Colon (tissue), 2 donors: ENCODE results near the gene KIRREL2.

ENCODE experiments used
- FAIRE-seq: peaks from 2 replicates; lab custom pipeline; 2012; peaks lifted over from hg19 to GRCh38; lab: Jason Lieb, UNC
- donor health status: control.
- donor health status: control.

The KIRREL2 gene

DNA sequence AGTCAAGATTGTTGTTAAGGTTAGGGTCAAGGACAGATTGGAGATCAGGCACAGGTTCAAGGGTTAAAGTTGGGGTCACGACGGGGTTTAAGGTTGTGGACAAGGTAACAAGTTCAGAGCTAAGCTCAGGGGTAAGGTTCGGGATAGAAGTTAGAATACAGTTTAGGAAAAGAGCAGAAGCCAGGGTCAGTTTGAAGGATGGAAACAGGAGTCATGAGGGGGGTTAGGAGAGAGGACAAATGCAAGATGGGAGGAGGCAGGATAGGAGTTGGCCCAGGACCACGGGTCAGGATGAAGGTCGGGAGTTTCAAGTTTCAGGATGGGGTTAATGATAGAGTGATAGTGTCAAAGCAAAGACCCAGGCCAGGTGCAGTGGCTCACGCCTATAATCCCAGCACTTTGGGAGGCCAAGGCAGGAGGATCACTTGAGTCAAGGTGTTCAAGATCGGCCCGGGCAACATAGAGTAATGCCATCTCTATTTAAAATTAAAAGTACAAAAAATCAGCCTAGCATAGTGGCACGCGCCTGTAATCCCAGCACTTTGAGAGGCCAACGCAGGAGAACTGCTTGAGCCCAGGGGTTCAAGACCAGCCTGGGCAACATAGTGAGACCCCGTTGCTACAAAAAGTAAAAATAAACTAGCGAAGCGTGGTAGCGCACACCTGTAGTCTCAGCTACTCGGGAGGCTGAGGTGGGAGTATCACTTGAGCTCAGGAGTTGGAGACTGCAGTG, 12.1 kb upstream of the KIRREL2 start:
- FAIRE-seq, result no peak

DNA sequence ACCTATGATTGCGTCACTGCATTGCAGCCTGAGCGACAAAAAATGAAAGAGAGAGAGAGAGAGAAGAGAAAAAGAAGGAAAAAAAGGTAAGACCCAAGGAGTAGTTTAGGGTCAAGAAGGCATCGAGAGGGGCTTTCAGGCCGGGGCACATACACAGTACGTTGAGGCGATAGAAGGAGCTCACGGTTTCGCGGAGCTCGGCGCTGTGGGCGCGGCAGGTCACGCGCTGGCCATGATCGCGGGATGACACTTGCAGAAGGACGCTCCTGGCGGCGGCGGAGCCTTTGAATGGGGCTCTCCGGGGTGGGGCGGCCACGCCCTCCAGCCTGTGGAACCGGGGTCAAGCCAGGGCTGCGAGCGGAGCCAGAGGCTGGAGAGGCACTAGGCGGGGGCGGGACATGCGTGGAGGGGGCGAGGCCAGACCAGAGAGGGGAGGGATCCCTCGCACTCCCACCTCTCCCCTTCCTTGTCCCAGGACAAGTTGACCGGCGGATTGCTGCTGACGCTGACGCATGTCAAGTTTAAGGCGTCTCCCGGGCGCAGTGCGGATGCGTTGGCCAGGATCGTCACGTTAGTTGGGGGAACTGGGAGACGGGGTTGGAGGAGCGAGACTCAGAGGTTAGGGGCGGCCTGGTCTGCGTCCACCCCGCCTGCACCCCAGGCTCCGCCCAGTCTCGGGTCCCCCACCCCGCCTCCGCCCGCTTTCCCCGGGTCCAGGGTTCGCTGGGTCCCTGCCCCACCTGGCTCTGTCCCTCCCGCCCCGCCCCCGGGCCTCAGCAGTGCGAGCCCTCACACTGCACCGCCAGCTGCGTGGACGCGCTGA, 11.3 kb upstream of the KIRREL2 start:
- FAIRE-seq, result no peak

DNA sequence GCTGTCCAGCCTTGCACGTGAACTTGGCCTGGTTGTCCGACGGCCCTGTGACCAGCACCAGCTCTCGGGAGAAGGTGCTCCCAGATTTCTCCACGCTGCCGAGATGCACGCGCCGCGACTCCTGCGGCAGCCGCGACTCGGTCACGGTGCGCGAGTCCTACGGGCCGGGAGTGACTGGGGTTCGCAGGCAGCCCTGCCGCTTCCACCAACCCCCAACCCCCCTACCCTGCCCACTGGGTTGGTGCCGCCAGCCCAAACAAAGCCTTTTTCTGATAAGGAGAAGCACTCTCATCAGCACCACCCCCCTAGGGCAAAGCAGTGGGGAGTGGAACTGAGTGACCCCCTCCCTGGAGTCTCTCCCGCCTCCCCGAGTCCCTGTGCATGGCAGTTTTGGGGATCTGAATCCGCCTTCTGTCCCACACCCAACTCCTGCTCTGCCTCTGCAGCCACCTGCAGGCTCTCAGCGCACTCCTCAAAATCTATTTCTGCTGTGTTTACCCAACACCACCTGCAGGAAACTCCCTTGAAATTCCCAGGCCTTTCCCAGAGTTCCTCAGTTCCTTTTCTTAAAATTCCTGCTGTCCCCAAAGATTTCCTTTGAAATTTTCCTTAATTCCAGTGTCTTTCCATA, 10.6 kb upstream of the KIRREL2 start:
- FAIRE-seq, result no peak

DNA sequence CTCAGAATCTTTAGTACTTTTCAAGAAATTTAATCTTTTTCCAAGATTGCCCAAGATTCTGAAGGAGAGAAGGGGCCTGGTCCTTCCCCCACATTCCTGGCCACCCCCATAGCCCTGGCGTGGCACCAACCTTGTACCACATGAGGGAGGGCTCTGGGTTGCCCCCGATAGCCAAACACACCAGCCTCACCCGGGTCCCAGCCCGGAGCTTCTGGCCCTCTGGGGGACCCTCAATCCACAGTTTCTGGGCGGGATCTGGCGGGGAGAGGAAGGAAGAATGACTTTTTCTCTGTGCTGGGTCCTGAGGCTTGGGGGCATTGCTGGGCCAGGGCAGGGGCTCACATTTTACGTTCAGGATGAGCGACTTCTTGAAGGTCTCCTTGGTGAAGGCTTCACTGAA, 8.8 kb upstream of the KIRREL2 start:
- no peak for FAIRE-seq

DNA sequence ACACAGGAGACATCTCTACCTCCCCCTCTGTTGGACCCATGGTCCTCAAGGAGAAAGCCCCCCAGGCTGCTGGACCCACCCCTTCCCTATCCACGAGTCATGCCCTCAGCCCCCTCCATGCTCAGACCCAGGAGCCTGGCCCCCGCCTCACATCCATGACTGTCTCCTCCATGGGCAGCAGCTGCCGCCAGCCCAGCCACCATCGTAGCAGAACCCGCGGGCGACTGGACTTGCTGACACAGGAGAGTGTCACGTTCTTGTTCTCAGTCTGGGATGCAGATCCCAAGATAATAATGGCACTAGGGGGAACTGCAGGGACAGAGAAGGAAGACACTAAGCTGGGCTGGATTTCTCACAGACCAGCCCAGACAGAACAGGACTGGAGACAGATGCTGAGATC, 8.2 kb upstream of the KIRREL2 start:
- FAIRE-seq, result no peak

DNA sequence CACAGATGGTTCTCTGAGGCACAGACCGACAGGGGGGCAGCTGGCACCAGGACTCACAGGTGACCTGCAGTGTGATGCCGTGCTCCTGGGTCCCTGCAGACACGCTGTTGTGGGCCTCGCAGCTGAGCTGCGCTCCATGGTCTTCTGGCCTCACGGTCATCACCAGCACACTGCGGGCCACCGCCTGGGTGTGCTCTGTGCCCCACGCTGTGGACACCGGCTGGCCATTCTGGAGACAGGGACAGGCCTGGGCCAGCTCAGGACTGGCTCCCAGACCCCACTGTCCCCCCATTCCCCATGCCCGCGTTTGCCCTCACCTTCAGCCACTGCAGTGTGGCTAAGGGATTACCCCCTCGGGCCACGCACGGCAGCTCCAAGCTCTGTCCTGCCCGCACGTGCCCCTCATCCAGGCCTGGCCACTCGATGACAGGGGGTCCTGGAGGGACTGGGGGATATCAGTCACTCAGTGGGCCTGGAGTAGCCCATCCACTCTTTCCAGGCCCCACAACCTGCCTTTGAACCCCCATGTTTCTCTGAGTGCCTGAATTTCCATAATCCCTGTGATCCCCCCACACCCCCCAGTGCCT, 7.7 kb upstream of the KIRREL2 start:
- no peak for FAIRE-seq

DNA sequence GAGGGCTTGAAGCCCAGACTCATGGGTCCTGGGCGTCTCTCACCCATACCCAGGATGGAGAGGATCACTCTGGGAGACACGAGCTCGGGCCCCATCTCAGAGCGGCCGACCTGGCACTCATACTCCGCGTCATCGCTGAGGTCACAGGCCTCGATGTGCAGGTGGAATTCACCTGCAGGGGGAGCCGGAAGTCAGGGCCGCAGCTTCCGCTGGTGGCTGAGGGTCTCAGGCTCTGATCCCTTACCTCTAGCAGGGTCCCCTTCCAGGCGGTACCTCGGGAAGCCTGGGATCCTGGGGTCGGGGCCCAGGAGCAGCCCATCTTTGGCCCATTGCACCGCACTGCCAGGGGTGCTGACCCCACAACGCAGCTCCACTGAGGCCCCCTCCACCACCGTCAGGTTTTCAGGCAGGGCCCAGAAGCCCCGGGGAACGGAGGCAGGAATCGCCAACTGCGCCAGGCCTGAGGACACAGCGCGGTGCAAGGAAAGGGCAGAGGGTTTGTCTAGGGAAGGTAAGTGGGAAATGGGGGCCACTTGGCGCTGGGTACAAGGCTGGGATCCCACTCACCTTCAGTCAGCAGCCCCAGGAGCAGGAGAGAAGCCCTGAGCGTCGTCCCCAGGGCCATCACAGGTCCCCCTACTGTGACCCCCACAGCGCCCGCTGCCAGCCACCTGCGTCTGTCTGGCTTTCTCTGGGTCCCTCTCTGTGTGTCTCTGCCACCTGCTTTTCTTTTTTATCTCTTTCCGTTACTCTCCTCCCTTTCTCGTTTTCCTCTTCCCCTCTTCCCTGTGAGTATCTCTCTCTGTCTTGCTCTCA, 5.3 kb upstream of the KIRREL2 start:
- no peak for FAIRE-seq

DNA sequence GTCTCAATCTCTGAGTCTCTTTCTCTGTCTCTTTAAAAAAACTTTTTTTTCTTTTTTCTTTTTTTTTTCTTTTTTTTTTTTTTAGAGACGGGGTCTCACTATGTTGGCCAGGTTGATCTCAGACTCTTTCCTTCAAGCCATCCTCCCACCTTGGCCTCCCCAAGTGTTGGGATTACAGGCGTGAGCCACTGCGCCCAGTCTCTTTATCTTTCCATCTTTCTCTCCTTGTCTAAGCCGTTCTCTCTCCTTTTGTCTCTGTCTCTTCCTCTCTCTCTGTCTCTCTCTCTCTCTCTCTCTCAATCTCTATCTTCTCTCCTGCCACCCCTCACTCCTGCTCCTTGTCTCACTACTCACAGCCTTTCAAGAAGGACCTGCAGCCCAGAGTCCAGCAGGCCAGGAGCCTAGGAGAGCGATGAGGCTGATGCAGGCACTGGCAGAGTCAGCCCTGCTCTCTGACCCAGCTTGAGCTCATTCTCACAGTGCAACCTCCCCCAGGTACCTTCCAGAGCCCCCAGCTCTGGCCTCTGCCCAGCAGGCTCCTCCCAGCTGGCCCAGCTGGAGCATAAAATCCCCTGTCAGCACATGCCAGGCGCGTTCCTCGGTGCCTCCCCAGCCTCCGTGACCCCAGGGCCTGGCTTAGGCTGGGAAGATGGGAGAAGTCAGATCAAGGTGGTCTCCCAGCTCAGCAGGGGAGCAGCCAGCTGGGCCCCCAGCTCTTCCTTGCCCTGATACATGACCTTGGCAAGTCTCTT, 4.5 kb upstream of the KIRREL2 start, which contains the start of gene NPHS1:
Gene NPHS1 (minus strand): TSS at position 476 of the 752 bp plus-strand sequence. CDS start 667 bp downstream, outside the sequence.
- no peak for FAIRE-seq

DNA sequence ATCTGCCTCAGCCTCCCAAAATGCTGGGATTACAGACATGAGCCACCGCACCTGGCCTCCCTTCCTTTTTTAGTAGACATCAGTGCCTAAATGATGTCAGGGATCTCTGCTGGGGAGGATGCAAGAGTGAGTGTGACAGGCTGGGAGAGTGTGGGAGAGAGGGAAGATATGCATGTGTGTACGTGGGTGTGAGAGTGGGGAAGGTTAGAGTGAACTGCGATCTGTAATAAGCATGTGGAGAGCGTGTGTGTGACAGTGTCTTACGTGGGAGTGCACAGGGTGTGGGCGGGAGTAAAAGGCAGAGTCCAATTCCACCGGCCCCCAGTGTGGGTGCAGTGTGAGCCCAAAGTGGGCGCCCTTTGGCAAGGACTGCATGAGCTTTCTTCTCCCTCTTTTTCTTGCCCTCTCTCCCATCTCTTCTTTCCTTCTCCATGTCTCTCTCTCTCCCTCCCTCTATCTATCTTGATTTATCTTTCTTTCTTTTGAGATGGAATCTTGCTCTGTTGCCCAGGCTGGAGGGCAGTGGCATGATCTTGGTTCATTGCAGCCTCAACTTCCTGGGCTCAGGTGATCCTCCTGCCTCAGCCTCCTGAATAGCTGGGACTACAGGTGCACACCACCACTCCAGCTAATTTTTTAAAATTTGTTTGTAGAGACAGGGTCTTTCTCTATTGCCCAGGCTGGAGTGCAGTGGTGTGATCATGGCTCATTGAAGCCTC, 3.5 kb upstream of the KIRREL2 start:
- FAIRE-seq, result no peak

DNA sequence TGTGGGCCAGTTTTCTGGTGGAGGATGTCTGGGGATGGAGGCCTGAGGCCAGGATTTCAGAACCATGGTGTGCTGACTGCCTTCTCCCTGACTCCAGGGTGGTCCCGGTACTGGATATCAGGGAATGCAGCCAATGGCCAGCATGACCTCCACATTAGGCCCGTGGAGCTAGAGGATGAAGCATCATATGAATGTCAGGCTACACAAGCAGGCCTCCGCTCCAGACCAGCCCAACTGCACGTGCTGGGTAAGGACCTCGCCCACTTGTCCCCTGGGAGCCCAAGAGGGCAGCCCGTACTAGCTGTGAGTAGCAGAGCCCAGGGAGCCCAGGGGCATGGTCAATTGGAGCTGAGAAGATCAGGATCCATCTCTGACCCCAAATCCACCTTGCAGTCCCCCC, 1.6 kb downstream of the KIRREL2 start:
- FAIRE-seq, result no peak

DNA sequence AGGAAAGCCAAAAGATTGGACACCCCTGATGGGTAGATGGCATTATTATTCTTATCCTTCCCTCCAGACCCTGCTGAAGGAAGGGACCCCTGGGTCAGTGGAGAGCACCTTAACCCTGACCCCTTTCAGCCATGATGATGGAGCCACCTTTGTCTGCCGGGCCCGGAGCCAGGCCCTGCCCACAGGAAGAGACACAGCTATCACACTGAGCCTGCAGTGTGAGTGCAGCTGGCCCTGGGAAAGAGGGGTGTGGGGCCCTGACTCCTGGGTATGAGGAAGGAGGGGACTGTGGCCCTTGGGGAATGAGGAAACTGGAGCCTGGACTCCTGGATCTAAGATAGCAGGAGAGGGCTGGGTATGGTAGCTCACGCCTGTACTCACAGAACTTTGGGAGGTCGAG, 2.7 kb downstream of the KIRREL2 start:
- no peak for FAIRE-seq

DNA sequence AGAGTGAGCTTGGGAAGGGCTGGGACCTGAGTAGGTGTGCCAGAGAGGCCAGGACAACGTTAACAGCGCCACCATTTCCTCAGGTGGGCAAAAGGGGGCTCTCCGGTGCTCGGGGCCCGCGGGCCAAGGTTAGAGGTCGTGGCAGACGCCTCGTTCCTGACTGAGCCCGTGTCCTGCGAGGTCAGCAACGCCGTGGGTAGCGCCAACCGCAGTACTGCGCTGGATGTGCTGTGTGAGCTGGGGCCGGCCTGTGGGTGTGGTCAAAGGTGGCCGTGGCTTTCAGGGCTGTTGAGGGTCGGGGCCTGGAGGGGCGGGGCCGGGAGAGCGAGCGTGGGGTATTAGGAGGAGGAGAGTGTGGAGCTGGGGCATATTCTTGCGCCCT, 3.7 kb downstream of the KIRREL2 start:
- no peak for FAIRE-seq

DNA sequence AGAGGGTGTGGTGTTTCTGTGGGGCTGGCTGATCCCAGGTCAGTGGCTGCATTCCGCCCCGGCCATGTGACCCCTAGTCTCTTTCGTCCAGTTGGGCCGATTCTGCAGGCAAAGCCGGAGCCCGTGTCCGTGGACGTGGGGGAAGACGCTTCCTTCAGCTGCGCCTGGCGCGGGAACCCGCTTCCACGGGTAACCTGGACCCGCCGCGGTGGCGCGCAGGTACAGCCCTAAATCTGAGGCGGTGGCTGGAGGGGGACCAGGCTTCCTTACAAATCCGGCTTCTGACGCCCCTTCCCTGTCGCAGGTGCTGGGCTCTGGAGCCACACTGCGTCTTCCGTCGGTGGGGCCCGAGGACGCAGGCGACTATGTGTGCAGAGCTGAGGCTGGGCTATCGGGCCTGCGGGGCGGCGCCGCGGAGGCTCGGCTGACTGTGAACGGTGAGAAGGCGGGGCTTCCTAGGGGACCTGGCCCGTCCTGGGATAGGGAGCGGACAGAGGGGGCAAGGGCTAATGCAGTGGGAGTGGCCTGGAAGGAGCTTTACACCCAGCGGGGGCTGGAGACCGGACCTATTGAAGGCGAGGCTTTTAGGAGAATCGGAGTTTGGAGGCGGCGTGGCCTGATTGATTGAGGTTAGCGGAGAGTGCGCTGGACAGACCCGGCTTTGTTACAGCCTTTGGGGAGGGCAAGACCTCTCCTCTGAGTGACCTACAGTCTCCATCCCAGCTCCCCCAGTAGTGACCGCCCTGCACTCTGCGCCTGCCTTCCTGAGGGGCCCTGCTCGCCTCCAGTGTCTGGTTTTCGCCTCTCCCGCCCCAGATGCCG, 4.3 kb downstream of the KIRREL2 start:
- FAIRE-seq, result no peak

DNA sequence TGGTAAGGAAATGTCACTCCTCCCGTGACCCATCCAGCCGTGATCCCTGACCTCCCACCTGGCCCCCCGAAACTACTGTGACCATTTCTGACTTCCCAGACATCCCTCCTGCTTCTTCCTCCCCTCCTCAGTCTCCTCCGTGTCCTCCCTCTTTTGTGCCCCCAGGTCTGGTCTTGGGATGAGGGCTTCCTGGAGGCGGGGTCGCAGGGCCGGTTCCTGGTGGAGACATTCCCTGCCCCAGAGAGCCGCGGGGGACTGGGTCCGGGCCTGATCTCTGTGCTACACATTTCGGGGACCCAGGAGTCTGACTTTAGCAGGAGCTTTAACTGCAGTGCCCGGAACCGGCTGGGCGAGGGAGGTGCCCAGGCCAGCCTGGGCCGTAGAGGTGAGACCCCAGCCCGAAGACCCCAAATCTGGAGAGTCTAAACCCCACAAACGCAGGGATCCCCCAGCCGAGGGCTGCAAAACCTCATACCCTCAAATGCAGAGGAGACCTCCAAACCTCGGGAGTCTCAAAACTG, 5.0 kb downstream of the KIRREL2 start:
- no peak for FAIRE-seq

DNA sequence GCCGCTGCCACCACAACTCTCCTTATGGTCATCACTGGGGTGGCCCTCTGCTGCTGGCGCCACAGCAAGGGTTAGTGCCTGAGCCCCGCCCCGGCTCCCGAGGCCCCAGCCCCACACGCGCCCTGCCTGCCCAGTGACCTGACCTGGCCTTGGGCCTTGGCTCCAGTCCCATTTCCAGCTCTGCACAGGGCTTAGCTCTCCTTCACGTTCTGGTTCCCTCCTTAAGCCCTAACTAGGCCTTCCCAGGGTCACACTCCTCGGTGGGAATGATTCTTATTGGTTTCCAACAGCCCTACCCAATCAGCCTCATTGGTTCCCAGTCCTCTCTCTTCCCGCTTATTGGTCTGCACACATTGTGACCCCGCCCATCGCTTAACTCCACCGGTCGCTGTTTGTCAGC, 5.8 kb downstream of the KIRREL2 start:
- FAIRE-seq, result no peak

DNA sequence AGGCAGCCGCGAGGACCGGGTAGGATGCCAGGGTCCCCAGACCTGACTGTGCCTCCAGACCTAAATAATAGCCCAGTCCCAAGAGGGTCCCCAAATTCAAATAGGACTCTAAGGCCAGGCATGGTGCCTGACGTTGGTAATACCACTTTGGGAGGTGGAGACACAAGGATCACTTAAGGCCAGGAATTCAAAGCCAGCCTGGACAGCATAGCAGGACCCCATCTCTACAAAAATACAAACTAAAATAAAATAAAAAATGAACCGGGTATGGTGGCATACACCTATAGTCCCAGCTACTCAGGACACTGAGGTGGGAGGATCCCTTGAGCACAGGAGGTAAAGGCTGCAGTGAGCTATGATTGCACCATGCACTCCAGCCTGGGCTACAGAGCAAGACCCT, 6.3 kb downstream of the KIRREL2 start:
- FAIRE-seq, result no peak

DNA sequence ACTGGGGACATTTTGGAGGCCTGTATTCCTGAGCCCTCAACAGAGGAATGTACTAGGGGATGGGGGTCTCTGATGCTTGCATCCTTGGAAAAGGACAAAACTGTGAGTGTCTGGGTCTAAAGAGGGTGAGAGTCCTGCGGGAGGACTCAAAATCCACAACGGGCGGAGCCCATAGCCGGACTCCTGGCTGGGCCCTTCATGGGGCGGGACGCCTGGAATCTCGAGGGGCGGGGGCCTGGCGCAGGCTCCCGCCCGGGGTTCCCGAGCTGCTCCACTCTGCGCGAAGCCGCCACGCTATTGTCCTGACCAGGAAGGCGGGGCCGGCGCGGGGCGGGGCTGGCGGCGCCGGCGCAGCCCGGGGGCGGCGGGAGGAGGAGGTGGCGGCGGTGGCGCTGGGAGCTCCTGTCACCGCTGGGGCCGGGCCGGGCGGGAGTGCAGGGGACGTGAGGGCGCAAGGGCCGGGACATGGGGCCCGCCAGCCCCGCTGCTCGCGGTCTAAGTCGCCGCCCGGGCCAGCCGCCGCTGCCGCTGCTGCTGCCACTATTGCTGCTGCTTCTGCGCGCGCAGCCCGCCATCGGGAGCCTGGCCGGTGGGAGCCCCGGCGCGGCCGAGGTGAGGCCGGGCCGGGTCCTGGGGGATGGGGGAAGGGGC, 11.6 kb downstream of the KIRREL2 start, which contains the start of gene APLP1:
Gene APLP1 (plus strand): TSS at position 403 of the 651 bp plus-strand sequence. CDS start 63 bp downstream, at position 466.
- FAIRE-seq, result no peak

DNA sequence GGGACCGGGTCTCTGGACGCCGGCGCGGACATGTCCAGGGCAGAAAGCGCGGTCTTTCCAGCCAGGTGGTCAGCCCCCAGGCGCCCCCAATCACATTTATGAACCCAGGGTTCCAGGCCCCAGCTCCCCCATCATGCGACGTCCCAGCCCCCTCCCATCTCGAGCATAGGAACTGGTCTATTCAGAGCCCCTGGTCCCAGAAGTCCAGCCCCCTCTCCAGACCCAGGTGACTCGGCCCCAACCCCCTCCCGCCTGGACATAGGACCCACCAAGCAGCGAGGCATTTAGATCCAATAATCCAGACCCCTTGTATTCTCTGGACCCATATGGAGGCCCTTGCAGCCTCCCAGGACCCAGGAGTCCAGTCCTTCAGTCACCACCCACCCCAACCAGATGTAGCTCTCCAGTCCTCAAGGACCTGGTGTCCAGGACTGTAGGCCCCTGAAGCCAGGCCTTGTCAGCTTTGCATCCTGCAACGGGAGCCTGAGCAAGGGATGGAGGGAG, 12.2 kb downstream of the KIRREL2 start:
- no peak for FAIRE-seq
